ENCODE data around the gene PPP2R1B.

GRCh38 chr11:111697933-111698371 is 68.2 kb downstream of the PPP2R1B start:
- TF ChIP-seq CEBPB (IDR thresholded peaks at IDR 0.05) (no peak), TCF12 (IDR thresholded peaks at IDR 0.05; ENCODE audit: low read depth) (no peak), USF1 (IDR thresholded peaks at IDR 0.05) (no peak)
